ENCODE measurements around the gene EDARADD.
"Not testable (repeated sequence)": the region's sequence is repeated elsewhere in the genome, so short reads cannot be mapped to it uniquely, and the experiment has no call there.

EDARADD gene

GRCh38 chr1:236363237-236363636 is 30.8 kb upstream of the EDARADD start:
- TF ChIP-seq EZH2 (IDR thresholded peaks at IDR 0.05; ENCODE audit: borderline replicate concordance, low read depth, low read length, severe bottlenecking) = no peak
- no peak for TF ChIP-seq CTCF (IDR thresholded peaks at IDR 0.05; ENCODE audit: borderline replicate concordance, extremely low read depth, low read length, poor library complexity, severe bottlenecking)
- Histone ChIP-seq H4K20me1 (ENCODE audit: insufficient read depth, low read length) (no peaks in the 10 kb centered on the region), H2AFZ (ENCODE audit: low read depth, low read length) (no peak overlapping the region), H3K9me3 (ENCODE audit: insufficient read depth, low read length, severe bottlenecking) (no peaks in the 10 kb centered on the region), H3K4me3 (ENCODE audit: low read depth in 1 of 2, low read length in 2 of 2) (no peak overlapping the region), H3K27me3 (ENCODE audit: insufficient read depth, low read length, poor library complexity) (no peaks in the 10 kb centered on the region), H3K4me1 (ENCODE audit: insufficient read depth, low read length) (no peaks in the 10 kb centered on the region), H3K4me2 (ENCODE audit: insufficient read depth, low read length) (no peak overlapping the region), H3K27ac (ENCODE audit: low read length) (no peak overlapping the region), H3K79me2 (ENCODE audit: insufficient read depth, low read length) (no peaks in the 10 kb centered on the region), H3K9ac (ENCODE audit: low read depth, low read length) (no peak overlapping the region), H3K36me3 (ENCODE audit: insufficient read depth, low read length) (no peaks in the 10 kb centered on the region)
- DNase-seq (no peak), ATAC-seq (ENCODE audit: insufficient read depth, low read depth) (no peak)

GRCh38 chr1:236365999-236366570 is 28.0 kb upstream of the EDARADD start:
- no peak overlapping the region for H2AFZ ChIP-seq (ENCODE audit: low read depth, low read length)
- H3K4me2 ChIP-seq (ENCODE audit: insufficient read depth, low read length) = no peak overlapping the region
- no peak overlapping the region for H3K9ac ChIP-seq (ENCODE audit: low read depth, low read length)
- no peak for TF ChIP-seq CTCF (IDR thresholded peaks at IDR 0.05; ENCODE audit: borderline replicate concordance, extremely low read depth, low read length, poor library complexity, severe bottlenecking)
- no peak for TF ChIP-seq EZH2 (IDR thresholded peaks at IDR 0.05; ENCODE audit: borderline replicate concordance, low read depth, low read length, severe bottlenecking)
- no peaks in the 10 kb centered on the region for H3K4me1 ChIP-seq (ENCODE audit: insufficient read depth, low read length)
- ATAC-seq (ENCODE audit: insufficient read depth, low read depth) = no peak
- no peaks in the 10 kb centered on the region for H3K27me3 ChIP-seq (ENCODE audit: insufficient read depth, low read length, poor library complexity)
- no peak overlapping the region for H3K27ac ChIP-seq (ENCODE audit: low read length)
- no peaks in the 10 kb centered on the region for H3K9me3 ChIP-seq (ENCODE audit: insufficient read depth, low read length, severe bottlenecking)
- no peaks in the 10 kb centered on the region for H3K36me3 ChIP-seq (ENCODE audit: insufficient read depth, low read length)
- DNase-seq = no peak
- H4K20me1 ChIP-seq (ENCODE audit: insufficient read depth, low read length) = no peaks in the 10 kb centered on the region
- no peaks in the 10 kb centered on the region for H3K79me2 ChIP-seq (ENCODE audit: insufficient read depth, low read length)
- H3K4me3 ChIP-seq (ENCODE audit: low read depth in 1 of 2, low read length in 2 of 2) = no peak overlapping the region

GRCh38 chr1:236366681-236367080 is 27.4 kb upstream of the EDARADD start:
- ATAC-seq (ENCODE audit: insufficient read depth, low read depth); DNase-seq; H3K27ac ChIP-seq (ENCODE audit: low read length); H3K9ac ChIP-seq (ENCODE audit: low read depth, low read length); H3K4me1 ChIP-seq (ENCODE audit: insufficient read depth, low read length); H3K36me3 ChIP-seq (ENCODE audit: insufficient read depth, low read length); H3K27me3 ChIP-seq (ENCODE audit: insufficient read depth, low read length, poor library complexity); H4K20me1 ChIP-seq (ENCODE audit: insufficient read depth, low read length); H3K79me2 ChIP-seq (ENCODE audit: insufficient read depth, low read length); H3K9me3 ChIP-seq (ENCODE audit: insufficient read depth, low read length, severe bottlenecking); H3K4me2 ChIP-seq (ENCODE audit: insufficient read depth, low read length); H2AFZ ChIP-seq (ENCODE audit: low read depth, low read length); H3K4me3 ChIP-seq (ENCODE audit: low read depth in 1 of 2, low read length in 2 of 2): not testable (repeated sequence)

GRCh38 chr1:236370420-236370819 is 23.7 kb upstream of the EDARADD start:
- Histone ChIP-seq H4K20me1 (ENCODE audit: insufficient read depth, low read length) (no peaks in the 10 kb centered on the region), H3K27me3 (ENCODE audit: insufficient read depth, low read length, poor library complexity) (no peaks in the 10 kb centered on the region), H2AFZ (ENCODE audit: low read depth, low read length) (no peak overlapping the region), H3K9ac (ENCODE audit: low read depth, low read length) (no peak overlapping the region), H3K4me3 (ENCODE audit: low read depth in 1 of 2, low read length in 2 of 2) (no peak overlapping the region), H3K27ac (ENCODE audit: low read length) (no peak overlapping the region), H3K79me2 (ENCODE audit: insufficient read depth, low read length) (no peaks in the 10 kb centered on the region), H3K9me3 (ENCODE audit: insufficient read depth, low read length, severe bottlenecking) (no peaks in the 10 kb centered on the region), H3K4me1 (ENCODE audit: insufficient read depth, low read length) (no peaks in the 10 kb centered on the region), H3K4me2 (ENCODE audit: insufficient read depth, low read length) (no peak overlapping the region), H3K36me3 (ENCODE audit: insufficient read depth, low read length) (no peaks in the 10 kb centered on the region)
- DNase-seq (no peak), ATAC-seq (ENCODE audit: insufficient read depth, low read depth) (no peak)
- no peak for TF ChIP-seq EZH2 (IDR thresholded peaks at IDR 0.05; ENCODE audit: borderline replicate concordance, low read depth, low read length, severe bottlenecking)
- no peak for TF ChIP-seq CTCF (IDR thresholded peaks at IDR 0.05; ENCODE audit: borderline replicate concordance, extremely low read depth, low read length, poor library complexity, severe bottlenecking)
